Activated B cell treated with CpG ODN at 0.5 μM for 24 hours (primary cell): ENCODE measurements around the gene DAD1. TPM values are rescaled to one million over a fixed set of nuclear protein-coding genes. Genes with fewer than 3 reads are reported as not detected.
"Not testable (repeated sequence)": the region's sequence is repeated elsewhere in the genome, so short reads cannot be mapped to it uniquely, and the experiment has no call there.

Source experiments
- ATAC-seq: fragments of 200-7000 bp; cut with Tn5 transposase; one replicate; pipeline ENCODE4 v1.10.0; 2021; ENCODE audit warnings: low read depth, mild to moderate bottlenecking, moderate library complexity
- CTCF ChIA-PET: fragments of 350-600 bp; sonication (Branson Sonifier 250); formaldehyde crosslinking; loops from one replicate; lab custom pipeline; 2021; ENCODE audit warnings: antibody characterized with exemption; lab: Charles Lee
- POLR2A ChIA-PET: fragments of 350-600 bp; sonication (Branson Sonifier 250); formaldehyde crosslinking; loops from one replicate; lab custom pipeline; 2021; ENCODE audit warnings: antibody characterized with exemption; lab: Charles Lee
- DNase-seq: peaks from one replicate; pipeline ENCODE4 v3.0.0; 2022
- H3K27ac Mint-ChIP-seq: one replicate; pipeline ENCODE4 v1.8.0; 2020; ENCODE audit warnings: mixed read lengths
- H3K27me3 Mint-ChIP-seq: one replicate; pipeline ENCODE4 v1.8.0; 2021; ENCODE audit warnings: mixed read lengths
- H3K36me3 Mint-ChIP-seq: one replicate; pipeline ENCODE4 v1.8.0; 2021; ENCODE audit warnings: low read depth, mixed read lengths
- H3K4me1 Mint-ChIP-seq: one replicate; pipeline ENCODE4 v1.8.0; 2021; ENCODE audit warnings: mixed read lengths
- H3K4me3 Mint-ChIP-seq: one replicate; pipeline ENCODE4 v1.8.0; 2020; ENCODE audit warnings: mild to moderate bottlenecking, mixed read lengths
- H3K9me3 Mint-ChIP-seq: one replicate; pipeline ENCODE4 v1.8.0; 2020; ENCODE audit warnings: mixed read lengths
- intact Hi-C: fragments of 100-400 bp; cut with micrococcal nuclease; formaldehyde crosslinking; loops from one replicate; pipeline ENCODE4 v1.15.1; 2024
- total RNA-seq: library from RNA; stranded (reverse); gene quantifications from 2 replicates; pipeline ENCODE4 v1.2.3, GENCODE V29; 2022
- TF ChIP-seq, protein P1 (sequence below): fragments of 200-600 bp; IDR thresholded peaks from one replicate; pipeline ENCODE4 v1.8.0; 2022; ENCODE audit warnings: antibody characterized with exemption, mild to moderate bottlenecking

DAD1 gene
- total RNA-seq, 1 donor from 2014 or later: 123 TPM

DNA sequence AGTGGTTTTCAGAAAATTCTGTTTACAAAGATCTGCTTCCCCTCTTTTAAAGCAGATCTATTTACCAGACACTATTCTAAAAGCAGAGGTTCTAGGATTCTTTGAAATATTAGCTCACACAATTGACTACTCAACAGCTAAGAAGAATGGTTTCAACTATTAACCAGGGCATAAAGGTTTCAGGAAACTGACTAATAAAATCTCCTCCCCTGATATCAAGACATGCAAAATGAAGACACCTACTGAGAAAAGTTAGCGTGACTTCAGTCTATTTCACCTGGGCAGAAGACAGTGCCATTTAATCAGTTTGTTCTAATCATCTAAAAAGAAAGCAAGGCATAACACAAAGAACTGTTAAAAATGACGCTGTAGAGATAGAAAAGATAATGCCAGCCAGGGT lies 22.2 kb downstream of the DAD1 start:
- POLR2A ChIA-PET: interaction anchor here (0.7 to 7.5 kb wide), 7 partner anchors 9 to 256 kb away, joined by 3 to 163 read pairs (median 5); no protein-coding TSS in a partner anchor
- H3K27ac Mint-ChIP-seq: peak overlapping the region; percentile 88

DNA sequence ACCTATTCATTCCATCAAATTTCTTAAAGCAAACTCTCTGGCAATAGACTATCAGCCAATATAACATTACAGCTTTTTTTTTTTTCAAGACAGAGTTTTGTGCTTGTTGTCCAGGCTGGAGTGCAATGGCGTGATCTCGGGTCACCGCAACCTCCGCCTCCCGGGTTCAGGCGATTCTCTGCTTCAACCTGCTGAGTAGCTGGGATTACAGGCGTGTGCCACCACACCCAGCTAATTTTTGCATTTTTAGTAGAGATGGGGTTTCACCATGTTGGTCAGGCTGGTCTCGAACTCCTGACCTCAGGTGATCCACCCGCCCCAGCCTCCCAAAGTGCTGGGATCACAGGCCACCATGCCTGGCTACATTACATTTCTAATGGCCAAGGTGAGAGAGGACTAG lies 22.8 kb downstream of the DAD1 start:
- DNase-seq, intact Hi-C loops, H3K9me3 Mint-ChIP-seq, H3K27me3 Mint-ChIP-seq, ATAC-seq: not testable (repeated sequence)
- POLR2A ChIA-PET: interaction anchor here (0.5 to 7.5 kb wide), 11 partner anchors 8 to 394 kb away, joined by 3 to 163 read pairs (median 5); partner anchors contain the start of genes DAD1 and PRMT5
- CTCF ChIA-PET: interaction anchor here (1.0 to 9.4 kb wide), 7 partner anchors 8 to 420 kb away, joined by 3 to 324 read pairs (median 6); no protein-coding TSS in a partner anchor
- Mint-ChIP-seq H3K4me3 (peak overlapping the region; percentile 61), H3K27ac (peak overlapping the region; percentile 88), H3K36me3 (peaks cover 35% of the 10 kb centered on the region), H3K4me1 (peaks cover 94% of the 10 kb centered on the region)

More for the DNA sequence above, 22.2 kb downstream of the DAD1 start:
- DNase-seq: no peak
- peaks cover 88% of the 10 kb centered on the region for H3K4me1 Mint-ChIP-seq
- intact Hi-C loops: loop anchor here (1.0 kb wide), 1 partner anchor 341 kb away; no protein-coding TSS in a partner anchor
- peaks cover 31% of the 10 kb centered on the region for H3K36me3 Mint-ChIP-seq
- no peaks in the 10 kb centered on the region for H3K9me3 Mint-ChIP-seq
- no peak for ATAC-seq
- TF ChIP-seq, protein P1, sequence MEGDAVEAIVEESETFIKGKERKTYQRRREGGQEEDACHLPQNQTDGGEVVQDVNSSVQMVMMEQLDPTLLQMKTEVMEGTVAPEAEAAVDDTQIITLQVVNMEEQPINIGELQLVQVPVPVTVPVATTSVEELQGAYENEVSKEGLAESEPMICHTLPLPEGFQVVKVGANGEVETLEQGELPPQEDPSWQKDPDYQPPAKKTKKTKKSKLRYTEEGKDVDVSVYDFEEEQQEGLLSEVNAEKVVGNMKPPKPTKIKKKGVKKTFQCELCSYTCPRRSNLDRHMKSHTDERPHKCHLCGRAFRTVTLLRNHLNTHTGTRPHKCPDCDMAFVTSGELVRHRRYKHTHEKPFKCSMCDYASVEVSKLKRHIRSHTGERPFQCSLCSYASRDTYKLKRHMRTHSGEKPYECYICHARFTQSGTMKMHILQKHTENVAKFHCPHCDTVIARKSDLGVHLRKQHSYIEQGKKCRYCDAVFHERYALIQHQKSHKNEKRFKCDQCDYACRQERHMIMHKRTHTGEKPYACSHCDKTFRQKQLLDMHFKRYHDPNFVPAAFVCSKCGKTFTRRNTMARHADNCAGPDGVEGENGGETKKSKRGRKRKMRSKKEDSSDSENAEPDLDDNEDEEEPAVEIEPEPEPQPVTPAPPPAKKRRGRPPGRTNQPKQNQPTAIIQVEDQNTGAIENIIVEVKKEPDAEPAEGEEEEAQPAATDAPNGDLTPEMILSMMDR: no peak
- CTCF ChIA-PET: interaction anchor here (0.9 to 9.4 kb wide), 7 partner anchors 8 to 420 kb away, joined by 3 to 324 read pairs (median 4); no protein-coding TSS in a partner anchor
- peak overlapping the region; percentile 56 for H3K4me3 Mint-ChIP-seq
- no peaks in the 10 kb centered on the region for H3K27me3 Mint-ChIP-seq

DNA sequence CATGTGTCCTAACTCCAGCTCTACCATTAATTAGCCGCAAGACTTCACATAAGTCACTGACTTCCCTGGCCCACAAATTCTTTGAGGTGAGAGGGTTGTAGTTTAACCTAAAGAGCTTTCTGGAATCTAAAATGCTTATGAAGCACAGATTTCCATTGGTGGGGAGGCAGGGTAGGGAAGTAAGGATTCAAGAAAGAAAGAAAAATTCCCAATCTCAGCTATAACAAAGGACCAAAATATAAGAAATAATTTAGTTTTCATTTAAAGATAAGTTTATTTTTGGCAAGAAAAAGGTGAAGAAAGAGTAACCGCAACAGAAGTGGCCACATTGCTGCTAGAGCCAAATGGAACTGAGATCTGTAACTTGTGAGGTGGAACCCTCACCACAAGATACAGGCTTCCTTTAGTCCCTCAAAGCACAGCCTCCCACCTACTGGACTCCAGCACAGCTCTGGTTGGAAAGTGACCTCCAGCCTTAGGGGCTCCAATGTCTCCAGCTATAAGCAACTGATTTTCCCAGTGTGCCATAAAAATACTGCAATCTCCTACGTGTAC lies 23.6 kb downstream of the DAD1 start:
- ATAC-seq: peak; percentile 18
- Mint-ChIP-seq H3K27me3 (no peaks in the 10 kb centered on the region), H3K9me3 (no peaks in the 10 kb centered on the region), H3K36me3 (peaks cover 31% of the 10 kb centered on the region), H3K27ac (peak overlapping the region; percentile 88), H3K4me1 (peaks cover 99% of the 10 kb centered on the region), H3K4me3 (peak overlapping the region; percentile 61)
- intact Hi-C loops: no loop called here
- TF ChIP-seq, protein P1: no peak
- ChIA-PET POLR2A (interaction anchor here (0.5 to 7.5 kb wide), 11 partner anchors 10 to 787 kb away, joined by 3 to 163 read pairs (median 4); partner anchors contain the start of genes DAD1 and PRMT5), CTCF (interaction anchor here (0.6 to 9.4 kb wide), 7 partner anchors 9 to 504 kb away, joined by 3 to 202 read pairs (median 4); no protein-coding TSS in a partner anchor)
- DNase-seq: no peak

DNA sequence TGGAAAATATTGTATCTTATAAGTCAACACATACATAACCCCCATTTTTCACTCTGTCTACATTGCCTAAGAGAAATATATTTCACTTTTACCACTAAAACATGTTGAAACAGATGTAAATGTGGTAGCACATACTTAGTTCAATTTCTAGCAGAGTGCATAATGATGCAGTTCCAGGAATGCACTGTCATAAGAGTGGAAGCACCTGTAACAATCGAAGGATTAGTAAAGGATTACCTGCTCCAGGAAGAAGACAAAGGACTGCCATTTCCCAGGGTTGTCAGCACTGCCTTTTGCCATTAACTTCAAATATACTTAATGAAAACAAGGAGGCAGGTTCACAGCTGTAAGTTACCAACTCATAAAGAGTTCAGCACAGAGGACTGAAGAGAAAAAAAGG lies 24.6 kb downstream of the DAD1 start:
- DNase-seq (no peak), ATAC-seq (no peak)
- H3K27ac Mint-ChIP-seq: peak overlapping the region; percentile 88
- POLR2A ChIA-PET: interaction anchor here (1.0 to 7.5 kb wide), 7 partner anchors 9 to 182 kb away, joined by 3 to 163 read pairs (median 4); partner anchors contain the start of gene DAD1
- no peaks in the 10 kb centered on the region for H3K27me3 Mint-ChIP-seq
- H3K36me3 Mint-ChIP-seq: peaks cover 29% of the 10 kb centered on the region
- CTCF ChIA-PET: interaction anchor here (1.0 to 9.4 kb wide), 4 partner anchors 8 to 289 kb away, joined by 3 to 202 read pairs (median 11); no protein-coding TSS in a partner anchor
- H3K4me1 Mint-ChIP-seq: peaks cover 94% of the 10 kb centered on the region
- TF ChIP-seq, protein P1: no peak
- H3K4me3 Mint-ChIP-seq: peak overlapping the region; percentile 38
- intact Hi-C loops: no loop called here
- H3K9me3 Mint-ChIP-seq: no peaks in the 10 kb centered on the region

DNA sequence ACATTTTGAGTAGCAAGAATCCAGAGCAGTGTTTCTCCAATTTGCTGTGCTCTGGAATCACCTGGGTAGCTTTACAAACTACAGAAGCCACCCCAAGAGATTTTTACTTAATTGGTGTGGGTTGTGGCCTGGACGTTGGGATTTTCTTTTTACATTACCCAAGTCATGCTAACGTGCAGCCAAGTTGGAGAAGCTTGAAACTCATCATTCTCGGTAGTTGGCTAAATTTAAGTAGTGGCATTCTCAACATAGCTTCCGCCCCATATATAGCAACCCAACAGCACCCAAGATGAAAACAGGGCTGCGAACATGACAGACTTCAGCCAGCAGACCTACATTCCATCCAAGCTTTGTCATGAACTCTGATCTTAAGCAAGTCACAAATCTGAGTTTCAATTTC lies 25.0 kb downstream of the DAD1 start:
- Mint-ChIP-seq H3K27ac (peak overlapping the region; percentile 88), H3K9me3 (no peaks in the 10 kb centered on the region), H3K4me3 (peak overlapping the region; percentile 38), H3K4me1 (peaks cover 94% of the 10 kb centered on the region), H3K36me3 (peaks cover 29% of the 10 kb centered on the region), H3K27me3 (no peaks in the 10 kb centered on the region)
- POLR2A ChIA-PET: interaction anchor here (0.9 to 7.5 kb wide), 5 partner anchors 8 to 307 kb away, joined by 3 to 163 read pairs (median 4); partner anchors contain the start of gene LRP10
- CTCF ChIA-PET: interaction anchor here (0.6 to 9.4 kb wide), 4 partner anchors 87 to 289 kb away, joined by 3 to 202 read pairs (median 4); no protein-coding TSS in a partner anchor
- no peak for ATAC-seq
- intact Hi-C loops: no loop called here
- TF ChIP-seq, protein P1: no peak
- no peak for DNase-seq
